Measurements from ENCODE around the gene POLR2F. TPM values are rescaled to one million over a fixed set of nuclear protein-coding genes. Genes with fewer than 3 reads are reported as not detected.
"Not testable (repeated sequence)": the region's sequence is repeated elsewhere in the genome, so short reads cannot be mapped to it uniquely, and the experiment has no call there.

The POLR2F gene
- total RNA-seq, 1 donor from 2014 or later: 46.6 TPM

DNA sequence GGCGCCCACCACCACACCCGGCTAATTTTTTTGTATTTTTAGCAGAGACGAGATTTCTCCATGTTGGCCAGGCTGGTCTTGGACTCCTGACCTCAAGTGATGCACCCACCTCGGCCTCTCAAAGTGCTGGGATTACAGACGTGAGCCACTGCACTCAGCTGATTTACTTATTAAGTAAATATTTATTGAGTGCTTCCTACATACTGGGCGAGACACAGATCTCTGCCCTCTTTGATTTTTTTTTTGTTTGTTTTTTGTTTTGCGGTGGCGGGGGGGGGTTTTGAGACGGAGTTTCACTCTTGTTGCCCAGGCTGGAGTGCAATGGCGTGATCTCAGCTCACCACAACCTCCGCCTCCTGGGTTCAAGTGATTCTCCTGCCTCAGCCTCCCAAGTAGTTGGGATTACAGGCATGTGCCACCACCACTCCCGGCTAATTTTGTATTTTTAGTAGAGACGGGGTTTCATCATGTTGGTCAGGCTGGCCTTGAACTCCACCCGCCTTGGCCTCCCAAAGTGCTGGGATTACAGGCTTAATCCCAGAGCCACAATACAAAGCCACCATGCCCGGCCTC lies 2.4 kb downstream of the POLR2F start:
- not testable (repeated sequence) for DNase-seq

DNA sequence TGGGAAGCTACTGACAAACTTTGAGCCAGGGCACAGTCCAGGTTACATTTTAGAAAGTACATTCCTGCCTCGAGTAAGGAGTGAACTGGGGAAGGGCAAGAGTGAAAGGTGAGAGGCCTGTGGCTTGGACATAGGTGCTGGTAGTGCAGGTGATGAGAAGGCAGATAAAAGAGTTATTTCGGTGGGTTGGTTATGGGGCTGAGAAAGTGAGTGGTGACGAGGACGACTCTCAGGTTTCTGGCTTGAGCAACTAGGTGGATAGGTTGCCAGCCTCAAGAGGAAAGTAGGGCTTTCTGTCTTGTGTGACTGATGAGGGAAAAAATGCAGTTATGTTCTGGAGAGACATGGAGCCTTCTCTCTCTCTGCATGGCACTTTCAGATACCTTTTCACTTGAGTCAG lies 3.7 kb downstream of the POLR2F start:
- DNase-seq: no peak

DNA sequence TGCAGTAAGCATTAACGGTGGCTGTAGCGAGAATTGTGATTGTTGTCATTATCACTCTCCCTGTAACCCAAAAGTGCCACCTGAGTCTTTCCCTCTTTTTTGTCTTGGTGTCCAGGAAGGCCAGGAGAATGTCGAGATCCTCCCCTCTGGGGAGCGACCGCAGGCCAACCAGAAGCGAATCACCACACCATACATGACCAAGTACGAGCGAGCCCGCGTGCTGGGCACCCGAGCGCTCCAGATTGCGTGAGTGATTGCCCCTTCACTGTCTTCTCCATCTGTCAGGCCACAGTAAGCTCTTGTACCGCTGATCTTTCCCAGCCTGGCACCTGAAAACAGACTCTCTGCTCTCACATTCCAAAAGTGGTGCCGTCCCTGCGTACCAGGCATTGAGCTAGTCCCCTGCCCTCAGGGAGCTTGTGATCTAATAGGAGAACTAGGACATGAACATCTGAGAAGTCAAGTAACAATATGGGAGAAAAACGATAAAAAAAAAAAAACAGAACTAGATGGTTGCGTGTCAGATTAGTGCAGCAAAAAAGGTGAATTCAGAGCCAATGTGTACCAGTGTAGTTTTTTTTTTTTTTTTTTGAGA lies 5.8 kb downstream of the POLR2F start:
- DNase-seq: no peak

DNA sequence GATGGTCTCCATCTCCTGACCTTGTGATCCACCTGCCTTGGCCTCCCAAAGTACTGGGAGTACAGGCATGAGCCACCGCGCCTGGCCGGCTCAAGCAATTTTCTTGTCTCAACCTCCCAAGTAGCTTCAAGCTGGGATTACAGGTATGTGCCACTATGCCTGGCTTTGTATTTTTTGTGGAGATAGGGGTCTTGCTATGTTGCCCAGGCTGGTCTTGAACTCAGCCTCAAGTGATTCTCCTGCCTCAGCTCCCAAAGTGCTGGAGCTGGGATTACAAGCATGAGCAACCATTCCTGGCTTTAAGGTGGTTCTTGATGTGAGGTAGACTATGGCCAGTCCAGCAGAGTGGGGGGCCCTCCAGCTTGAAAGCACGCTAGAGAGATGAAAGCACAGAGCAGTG lies 7.6 kb downstream of the POLR2F start:
- no peak for DNase-seq

DNA sequence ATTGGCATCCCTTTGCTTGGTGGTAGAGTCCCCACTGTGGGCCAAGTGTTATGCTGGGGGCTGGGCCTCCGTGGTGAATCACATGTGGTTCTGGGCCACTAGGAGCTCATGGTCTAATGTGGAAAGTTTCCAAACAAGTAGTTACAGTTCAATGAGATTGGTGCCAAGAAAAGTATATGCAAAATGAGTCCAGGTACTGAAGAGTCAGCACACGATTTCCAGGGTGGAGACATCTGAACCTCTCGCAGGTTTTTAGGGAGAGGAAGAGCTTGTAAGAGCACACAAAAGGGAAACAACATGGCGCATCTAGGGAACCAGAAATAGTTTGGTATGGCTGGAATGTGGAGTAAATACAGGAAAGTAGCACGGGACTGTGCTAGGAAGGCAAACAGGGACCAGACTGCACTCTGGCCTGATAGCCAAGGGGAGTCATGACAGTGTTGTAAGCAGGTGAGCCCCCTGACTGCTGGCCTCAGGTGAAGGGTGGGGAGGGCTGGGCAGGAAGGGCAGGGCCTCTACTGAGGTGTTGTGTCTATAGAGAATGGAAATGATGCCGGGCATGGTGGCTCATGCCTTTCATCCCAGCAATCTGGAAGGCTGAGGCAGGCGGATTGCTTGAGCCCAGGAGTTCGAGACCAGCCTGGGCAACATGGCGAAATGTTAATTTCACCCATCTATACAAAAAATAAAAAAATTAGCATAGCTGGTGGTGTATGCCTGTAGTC lies 12.6 kb downstream of the POLR2F start:
- DNase-seq: peak; percentile 15

DNA sequence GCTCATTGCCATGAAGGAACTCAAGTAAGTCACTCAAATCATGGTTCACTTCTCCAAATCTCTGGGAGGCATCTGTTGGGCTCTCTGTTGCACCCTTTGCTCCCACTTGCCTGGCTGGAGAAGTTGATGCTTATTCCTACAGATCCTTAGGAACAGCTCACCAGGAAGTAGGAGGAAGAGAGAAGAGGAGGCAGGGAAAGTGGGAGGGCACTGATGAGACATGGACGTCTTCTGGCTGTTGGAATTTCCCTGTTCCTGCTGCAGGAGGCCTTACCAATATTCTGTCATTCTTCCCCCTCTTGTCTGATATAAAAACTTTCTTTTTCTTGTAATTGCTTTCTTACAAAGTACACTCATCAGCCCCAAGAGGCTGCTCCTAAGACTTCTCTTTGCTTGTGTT lies 13.6 kb downstream of the POLR2F start:
- DNase-seq: no peak

DNA sequence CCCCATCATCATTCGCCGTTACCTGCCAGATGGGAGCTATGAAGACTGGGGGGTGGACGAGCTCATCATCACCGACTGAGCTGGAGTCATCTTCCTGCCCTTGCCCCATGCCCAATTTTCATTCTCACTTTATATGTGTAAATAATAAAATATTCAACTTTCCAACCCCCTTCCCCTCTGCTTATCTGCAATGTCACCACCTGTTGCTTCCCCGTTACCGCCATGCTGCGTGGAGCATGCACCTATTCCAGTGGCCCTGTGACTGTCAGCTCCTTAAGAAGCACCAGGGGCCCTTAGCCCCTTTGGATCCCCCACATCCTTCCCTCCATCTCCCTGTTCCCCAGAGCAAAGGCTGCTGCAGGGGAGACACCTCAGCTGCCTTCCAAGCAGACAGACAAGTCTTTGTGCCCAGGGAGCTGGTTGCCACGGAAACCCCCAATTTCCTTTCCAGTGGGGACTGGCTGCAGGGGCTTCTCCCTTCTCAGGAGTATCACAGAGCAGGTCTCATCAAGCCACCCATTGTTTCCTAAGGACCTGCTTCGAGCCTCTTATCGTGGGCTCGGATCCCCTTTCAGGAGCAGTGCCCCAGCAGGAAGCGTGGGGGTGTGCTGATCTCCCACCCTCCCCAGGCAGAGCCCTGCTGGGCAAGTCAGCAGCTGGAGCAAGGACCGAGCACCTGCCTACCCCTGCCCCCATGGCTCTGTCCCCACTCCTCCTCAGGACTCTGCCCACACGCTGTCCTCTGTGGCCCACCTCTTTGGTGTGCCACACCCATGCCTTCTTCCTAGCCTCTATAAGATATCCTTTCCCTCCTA lies 14.3 kb downstream of the POLR2F start:
- DNase-seq: no peak

DNA sequence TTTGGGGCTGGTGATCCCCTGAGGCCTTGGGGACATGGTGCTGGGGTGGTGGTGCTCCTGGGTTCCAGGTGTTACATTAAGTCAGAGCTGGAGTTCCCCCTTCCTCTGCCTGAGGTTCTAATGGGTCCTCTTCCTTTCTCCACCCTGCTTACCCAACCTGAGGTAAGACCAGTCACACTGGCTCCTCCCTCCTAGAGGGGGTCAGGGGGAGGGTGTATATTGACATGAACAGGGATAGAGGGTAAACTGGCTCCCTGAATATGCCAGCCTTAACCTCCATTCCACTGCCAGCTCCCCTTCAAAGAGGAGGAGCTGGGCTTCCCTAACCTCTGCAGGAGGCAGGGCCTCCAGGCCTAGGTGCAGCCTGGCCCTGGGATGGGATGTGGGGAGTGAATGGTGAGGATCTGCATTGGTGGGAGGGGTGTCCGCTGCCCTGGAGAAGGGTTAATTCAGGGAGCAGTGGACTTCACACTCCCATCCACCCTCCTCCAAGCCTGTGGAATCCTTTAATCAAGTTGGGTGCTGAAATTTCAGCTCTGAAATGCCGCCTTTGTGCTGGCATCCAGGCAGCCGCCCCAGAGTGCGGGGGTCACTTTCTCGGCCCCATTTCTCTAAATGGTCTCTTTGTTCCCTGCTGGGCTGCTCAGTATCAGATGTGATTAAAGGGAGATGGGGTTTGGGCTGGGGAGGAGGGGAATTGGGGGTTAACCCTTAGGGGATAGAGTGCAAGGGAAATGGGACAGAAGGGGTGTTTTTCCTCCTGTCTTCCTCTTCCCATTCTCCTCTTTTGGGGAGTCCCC lies 15.2 kb downstream of the POLR2F start:
- DNase-seq: no peak

DNA sequence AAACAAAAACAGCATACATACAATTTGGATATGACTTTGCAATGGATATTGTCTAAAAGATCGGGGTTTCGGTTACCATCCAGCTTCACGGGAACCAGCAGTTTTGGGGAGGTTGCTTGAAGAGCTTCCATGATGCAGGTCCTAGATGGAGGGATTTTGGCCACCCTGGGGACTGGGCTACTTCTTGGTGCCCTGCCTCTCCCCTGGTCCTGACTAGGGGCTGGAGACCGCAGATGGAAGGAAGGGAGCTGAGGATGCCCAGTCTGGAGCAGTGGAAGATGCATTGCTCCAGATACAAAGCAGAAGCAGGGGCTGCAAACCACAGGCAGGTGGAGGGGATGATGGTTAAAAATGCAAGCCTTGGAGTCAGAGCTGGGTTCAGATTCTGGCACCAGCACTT lies 17.4 kb downstream of the POLR2F start:
- DNase-seq: no peak

DNA sequence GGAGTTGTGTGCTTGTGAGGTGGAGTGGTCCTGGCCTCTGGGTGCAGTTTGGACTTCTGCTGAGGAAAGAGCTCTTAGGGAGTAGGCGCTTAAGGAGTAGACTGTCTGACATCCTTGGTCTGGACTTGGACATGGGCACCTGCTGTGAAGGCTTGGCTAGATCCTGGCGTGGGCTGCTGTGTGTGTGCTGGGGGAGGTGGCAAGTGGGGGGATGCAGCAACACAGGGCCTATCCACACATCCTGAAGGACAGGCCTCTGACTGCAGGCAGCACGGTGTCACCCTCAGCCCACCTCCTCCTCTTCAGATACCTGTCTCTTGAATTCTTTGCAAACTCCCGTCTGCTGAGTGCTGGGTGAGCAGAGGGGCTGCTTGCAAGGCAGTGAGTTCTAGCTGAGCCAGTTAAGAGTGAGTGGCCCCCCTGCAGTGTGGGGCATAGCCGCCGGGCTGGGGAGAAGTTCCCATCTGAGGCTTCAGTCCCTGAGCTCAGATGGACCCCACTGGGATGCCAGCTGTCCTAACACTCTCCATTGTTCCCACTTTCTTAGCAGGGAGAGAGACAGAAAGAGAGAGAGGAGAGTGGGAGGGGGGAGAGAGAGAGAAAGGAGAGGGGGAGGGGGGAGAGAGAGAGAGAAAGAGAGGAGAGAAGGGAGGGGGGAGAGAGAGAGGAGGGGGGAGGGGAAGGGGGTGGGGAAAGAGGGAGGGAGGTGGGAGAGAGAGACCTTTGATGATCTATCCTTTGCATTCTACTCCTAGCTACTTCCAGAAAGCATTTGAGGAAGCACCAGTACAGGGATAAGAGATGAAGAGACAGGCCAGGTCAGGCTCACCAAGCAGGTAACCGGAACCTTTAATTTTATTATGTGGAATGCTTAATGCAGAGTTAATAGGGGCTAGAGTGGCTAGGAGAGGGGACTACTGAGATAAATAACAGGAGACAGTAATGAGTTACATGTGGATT lies 18.3 kb downstream of the POLR2F start:
- no peak for DNase-seq

DNA sequence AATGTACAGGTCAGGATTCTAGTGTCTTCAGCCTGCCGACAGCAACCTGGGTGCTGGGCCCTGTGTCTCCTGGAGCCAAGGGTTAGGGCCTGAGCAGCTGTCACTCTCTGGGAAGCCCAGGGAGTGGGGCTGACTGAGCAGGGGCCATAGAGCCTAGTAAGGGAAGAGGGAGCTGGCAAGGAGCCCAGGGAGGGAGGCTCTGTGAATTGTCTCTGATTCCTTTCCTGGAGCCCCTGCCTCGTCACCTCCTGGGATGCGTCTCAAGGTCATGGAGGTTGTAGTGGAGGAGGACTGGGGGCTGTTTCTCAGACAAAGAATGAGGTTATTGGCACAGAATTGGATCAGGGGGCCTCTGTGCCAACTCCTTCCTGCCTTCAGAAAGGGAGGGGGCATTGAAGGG lies 19.0 kb downstream of the POLR2F start:
- DNase-seq: peak; percentile 59

DNA sequence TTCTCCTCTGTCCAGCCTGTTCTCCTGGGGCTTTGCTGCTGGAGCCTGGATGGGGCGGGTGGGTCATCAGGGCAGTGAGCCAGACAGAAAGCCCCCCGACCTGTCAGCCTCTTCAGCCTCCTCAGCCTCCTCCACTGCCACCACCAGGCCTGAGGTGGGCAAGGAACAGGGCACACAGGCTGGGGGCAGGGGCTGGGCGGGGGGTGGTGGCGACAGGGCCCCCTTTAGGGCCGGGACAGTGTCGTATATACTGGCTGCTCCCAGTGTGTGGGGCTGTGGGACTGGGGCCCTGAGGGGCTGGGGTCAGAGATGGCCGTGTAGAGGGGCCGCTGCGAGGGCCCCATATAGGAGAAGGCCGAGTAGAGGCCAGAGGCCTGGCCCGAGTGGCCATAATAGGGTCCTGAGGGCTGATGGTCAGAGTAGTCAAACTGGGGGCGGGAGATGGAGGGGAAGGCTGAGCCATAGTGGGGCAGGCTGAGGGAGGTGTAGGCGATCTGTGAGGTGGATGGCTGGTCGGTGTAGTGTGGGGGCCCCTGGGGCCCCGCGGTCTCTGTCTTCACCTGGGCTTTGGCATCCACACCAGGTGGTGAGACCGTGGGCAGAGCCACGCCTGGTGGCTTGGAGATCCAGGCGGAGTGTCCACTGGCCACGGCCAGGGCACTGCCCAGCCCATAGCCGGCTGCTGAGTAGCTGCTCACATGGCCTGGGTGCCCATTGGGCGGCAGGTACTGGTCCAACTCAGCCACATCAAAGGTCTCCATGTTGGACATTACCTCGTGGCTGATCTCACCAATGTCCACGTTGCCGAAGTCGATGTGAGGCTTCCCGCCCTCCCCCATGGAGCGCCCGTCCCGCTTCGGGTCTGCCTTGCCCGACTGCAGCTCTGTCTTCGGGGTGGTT lies 20.0 kb downstream of the POLR2F start:
- DNase-seq: no peak

DNA sequence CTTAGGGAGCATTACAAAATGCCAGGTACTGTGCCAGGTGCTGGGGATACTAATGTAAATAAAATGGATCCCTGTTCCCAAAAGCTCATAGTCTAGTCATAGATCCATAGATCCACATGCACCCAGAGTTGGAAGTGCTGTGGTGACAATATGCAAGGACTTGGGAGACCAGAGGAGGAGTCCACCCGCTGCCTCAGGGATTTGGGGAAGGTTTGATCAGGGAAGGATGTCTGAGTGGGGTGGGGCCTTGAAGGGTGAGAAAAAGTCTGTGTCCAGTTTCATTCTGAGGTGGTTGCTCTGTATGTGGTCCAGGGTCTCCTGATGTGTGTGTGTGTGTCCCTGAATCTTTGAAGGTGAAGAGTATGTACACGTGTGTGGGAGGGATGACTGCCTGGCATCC lies 21.7 kb downstream of the POLR2F start:
- no peak for DNase-seq

DNA sequence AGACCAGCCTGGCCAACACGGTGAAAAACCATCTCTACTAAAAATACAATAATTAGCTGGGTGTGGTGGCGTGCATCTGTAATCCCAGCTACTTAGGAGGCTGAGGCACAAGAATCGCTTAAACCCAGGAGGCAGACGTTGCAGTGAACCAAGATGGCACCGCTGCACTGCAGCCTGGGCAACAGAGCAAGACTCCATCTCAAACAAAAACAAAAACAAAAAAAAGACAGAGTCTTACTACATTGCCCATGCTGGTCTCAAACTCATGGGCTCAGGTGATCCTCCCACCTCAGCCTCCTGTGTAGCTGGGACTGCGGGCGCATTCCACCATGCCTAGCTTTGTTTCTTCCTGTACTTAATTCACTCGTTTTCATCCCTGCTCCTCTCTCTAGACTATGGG lies 22.5 kb downstream of the POLR2F start:
- DNase-seq: not testable (repeated sequence)

DNA sequence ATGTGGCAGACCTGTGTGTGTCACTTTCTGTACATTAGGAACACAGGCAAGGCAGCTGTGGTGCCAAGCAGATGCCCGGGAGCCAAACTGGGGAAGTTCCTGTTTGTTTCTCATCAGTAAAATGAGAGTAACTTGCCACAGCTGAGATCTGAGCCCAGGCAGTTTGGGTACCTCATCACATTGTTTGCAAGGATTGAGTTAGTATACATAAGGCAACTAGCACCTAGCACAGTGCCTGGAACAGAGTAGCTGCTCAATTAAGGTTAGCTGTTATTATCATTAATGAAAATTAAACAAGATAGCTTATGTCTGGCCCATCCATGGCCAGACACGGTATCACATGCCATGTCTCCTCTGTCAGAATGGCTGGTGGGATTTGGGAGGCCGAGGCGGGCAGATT lies 23.0 kb downstream of the POLR2F start:
- no peak for DNase-seq

DNA sequence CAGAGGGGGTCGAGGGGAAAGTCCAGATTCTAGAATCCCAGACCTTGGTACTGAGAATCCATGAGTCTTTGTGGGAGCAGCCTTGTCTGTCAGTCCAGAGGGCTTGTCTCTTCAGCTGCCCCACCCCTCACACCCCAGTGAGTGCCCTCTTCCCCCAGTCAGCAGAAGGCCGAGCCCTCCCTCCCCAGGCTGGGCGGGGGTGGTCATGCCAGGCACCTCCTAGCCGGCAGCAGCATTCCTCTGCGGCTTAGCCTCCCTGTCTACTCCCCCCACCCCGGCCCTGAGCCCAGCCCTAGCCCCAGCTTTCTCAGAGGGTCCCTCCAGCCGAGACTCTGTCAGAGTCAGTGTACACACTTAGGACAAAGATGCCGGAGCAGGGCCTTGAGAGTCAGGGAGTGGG lies 26.3 kb downstream of the POLR2F start:
- DNase-seq: no peak

DNA sequence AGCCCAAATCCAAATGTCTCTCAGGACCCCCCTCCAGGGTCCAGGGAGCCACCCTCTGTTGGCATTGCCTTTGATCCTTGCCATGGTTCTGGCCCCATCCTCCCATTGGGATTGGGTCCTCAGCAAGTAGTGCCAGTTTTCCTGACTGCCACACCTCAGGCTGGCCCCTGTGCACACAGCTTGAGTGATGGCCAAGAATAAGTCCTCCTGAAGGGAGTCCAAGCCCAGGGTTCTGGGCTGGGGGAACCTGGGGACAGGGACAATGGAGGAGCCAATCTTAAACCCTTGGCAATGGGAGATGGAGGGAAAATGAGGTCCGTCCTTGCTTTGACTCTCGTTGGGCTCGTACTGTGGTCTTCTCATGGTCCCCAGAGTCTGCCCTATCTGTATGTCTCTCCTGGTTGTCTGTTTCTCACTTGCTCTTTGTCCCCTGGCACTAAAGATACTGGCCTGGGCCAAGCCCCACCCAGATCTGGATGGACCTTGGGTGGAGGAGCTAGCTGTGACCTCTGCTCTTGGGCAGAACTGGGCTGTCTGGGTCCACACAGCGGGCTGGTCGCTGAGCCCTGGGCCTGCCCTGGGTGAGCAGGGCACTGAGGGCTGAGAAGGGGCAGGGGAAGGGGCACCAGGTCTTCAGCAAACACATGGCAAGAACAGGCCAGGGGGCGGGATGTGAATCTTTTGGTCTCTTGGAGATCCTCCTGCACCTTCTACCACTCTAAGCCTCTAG lies 27.9 kb downstream of the POLR2F start:
- DNase-seq: no peak

DNA sequence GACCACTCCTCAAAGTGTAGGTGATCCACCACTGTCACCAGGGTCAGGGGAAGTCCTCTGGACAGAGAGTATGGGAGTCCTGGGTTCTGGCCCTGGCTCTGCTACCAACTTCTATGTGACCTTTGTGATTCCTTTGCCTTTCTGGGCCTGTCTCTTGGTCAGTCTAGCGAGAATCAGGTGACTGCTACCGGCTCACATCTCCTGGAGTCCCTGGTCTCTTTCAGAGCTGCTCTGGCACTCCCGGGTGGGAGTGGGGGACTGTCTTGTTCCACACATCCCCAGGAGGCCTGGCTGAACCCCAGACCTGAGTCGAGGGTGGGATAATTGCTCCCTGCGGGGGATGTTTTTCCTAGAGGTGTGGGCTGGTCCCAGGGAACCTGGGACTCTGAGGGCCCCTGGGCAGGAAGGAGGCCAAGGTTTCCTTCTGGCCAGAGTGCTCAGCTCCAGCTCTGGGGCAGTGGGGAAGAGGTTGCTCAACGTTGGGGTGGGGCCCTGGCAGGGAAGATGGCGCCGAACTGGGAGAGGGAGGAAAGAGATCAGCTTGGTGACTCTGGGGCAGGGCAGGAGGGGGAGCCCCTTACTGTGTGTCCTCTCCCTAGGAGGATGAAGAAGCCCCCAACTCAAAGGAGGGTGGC lies 28.8 kb downstream of the POLR2F start:
- DNase-seq: no peak
